GM12875 (cell line): ENCODE measurements around the gene CCDC178.
"Not testable (repeated sequence)": the region's sequence is repeated elsewhere in the genome, so short reads cannot be mapped to it uniquely, and the experiment has no call there.

Experiments used
- H3K4me3 ChIP-seq: one replicate; pipeline ENCODE4 v1.5.1; 2011; ENCODE audit warnings: low read depth, low read length, control low read depth
- CTCF ChIP-seq: IDR thresholded peaks from 2 replicates; pipeline ENCODE4 v1.5.1; 2011; ENCODE audit warnings: low read depth, mild to moderate bottlenecking, control low read depth, inconsistent platforms, low read length, moderate library complexity, borderline replicate concordance; ENCODE audit not compliant: insufficient read depth

CCDC178 gene

GRCh38 chr18:33156906-33157470, 283.5 kb downstream of the CCDC178 start:
- H3K4me3 ChIP-seq: no peak overlapping the region
- TF ChIP-seq CTCF: no peak

- no peak overlapping the region for H3K4me3 ChIP-seq
- TF ChIP-seq CTCF: no peak
Measured at GRCh38 chr18:33154049-33154448, 286.5 kb downstream of the CCDC178 start.

GRCh38 chr18:33152376-33152775, 288.1 kb downstream of the CCDC178 start:
- TF ChIP-seq CTCF: no peak
- H3K4me3 ChIP-seq: no peak overlapping the region

- H3K4me3 ChIP-seq: not testable (repeated sequence)
Measured at GRCh38 chr18:33147811-33148210, 292.7 kb downstream of the CCDC178 start.

- TF ChIP-seq CTCF: no peak
- H3K4me3 ChIP-seq: no peak overlapping the region
Measured at GRCh38 chr18:33146014-33146413, 294.5 kb downstream of the CCDC178 start.

- H3K4me3 ChIP-seq: no peak overlapping the region
- no peak for TF ChIP-seq CTCF
Measured at GRCh38 chr18:33135951-33136660, 304.4 kb downstream of the CCDC178 start.

GRCh38 chr18:33132657-33133056, 307.9 kb downstream of the CCDC178 start:
- TF ChIP-seq CTCF: no peak
- no peak overlapping the region for H3K4me3 ChIP-seq

GRCh38 chr18:33128581-33128980, 311.9 kb downstream of the CCDC178 start:
- TF ChIP-seq CTCF: no peak
- no peak overlapping the region for H3K4me3 ChIP-seq
